ENCODE data around the gene CCDC171. TPM values are rescaled to one million over a fixed set of nuclear protein-coding genes. Genes with fewer than 3 reads are reported as not detected.
"Not testable (repeated sequence)": the region's sequence is repeated elsewhere in the genome, so short reads cannot be mapped to it uniquely, and the experiment has no call there.

Gene CCDC171
- total and polyA plus RNA-seq, 3 donors from 2014 or later = 13.2 to 30.2 (median 21.4) TPM

DNA sequence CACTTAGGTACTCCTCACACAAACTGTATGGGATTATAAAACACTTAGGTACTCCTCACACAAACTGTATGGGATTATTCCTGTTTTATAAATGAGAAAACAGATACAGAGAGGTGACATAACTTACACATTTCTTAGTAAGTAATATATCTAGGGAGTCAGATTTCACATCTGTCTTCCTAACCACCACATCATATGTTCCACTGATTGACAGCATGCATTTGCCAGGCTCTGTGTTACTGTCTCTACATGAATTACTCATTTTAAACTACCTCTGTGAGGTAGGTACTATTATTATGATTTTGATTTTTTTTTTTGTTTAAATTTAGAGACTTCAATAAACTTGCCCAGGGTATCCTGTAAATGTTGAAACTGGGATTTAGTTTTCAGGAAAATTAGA lies 232.7 kb downstream of the CCDC171 start:
- no peak for TF ChIP-seq CTCF (IDR thresholded peaks at IDR 0.05)

GRCh38 chr9:15786616-15787015 lies 233.8 kb downstream of the CCDC171 start:
- intact Hi-C loops (cut with DNase I; ENCODE audit: low total_unique reads) = no loop called here
- Histone ChIP-seq H3K4me3 (no peak overlapping the region), H3K36me3 (ENCODE audit: low read depth, missing control alignments) (no peaks in the 10 kb centered on the region), H3K27ac (no peak overlapping the region), H3K9me3 (no peaks in the 10 kb centered on the region), H3K4me1 (no peaks in the 10 kb centered on the region), H3K27me3 (no peaks in the 10 kb centered on the region)
- WGBS, 2 donors = 70 to 84% methylated on average over 3 of the region's 3 CpGs
- TF ChIP-seq CTCF (IDR thresholded peaks at IDR 0.05) (no peak), POLR2A (IDR thresholded peaks at IDR 0.05) (no peak)
- no peak for DNase-seq

More for the DNA sequence above, 232.7 kb downstream of the CCDC171 start:
- Histone ChIP-seq H3K27me3 (no peaks in the 10 kb centered on the region), H3K27ac (no peak overlapping the region), H3K36me3 (ENCODE audit: low read depth, missing control alignments) (no peaks in the 10 kb centered on the region), H3K4me3 (no peak overlapping the region), H3K4me1 (no peaks in the 10 kb centered on the region), H3K9me3 (no peaks in the 10 kb centered on the region)
- intact Hi-C loops (cut with DNase I; ENCODE audit: low total_unique reads) = no loop called here
- DNase-seq = no peak

GRCh38 chr9:15810219-15810899 lies 257.5 kb downstream of the CCDC171 start:
- H3K27ac ChIP-seq; H3K36me3 ChIP-seq (ENCODE audit: low read depth, missing control alignments); H3K9me3 ChIP-seq; H3K4me3 ChIP-seq; DNase-seq; intact Hi-C loops (cut with DNase I; ENCODE audit: low total_unique reads); H3K4me1 ChIP-seq; H3K27me3 ChIP-seq: not testable (repeated sequence)
- 73 to 85% methylated on average over 7 to 16 of the region's 34 CpGs for WGBS, 2 donors

DNA sequence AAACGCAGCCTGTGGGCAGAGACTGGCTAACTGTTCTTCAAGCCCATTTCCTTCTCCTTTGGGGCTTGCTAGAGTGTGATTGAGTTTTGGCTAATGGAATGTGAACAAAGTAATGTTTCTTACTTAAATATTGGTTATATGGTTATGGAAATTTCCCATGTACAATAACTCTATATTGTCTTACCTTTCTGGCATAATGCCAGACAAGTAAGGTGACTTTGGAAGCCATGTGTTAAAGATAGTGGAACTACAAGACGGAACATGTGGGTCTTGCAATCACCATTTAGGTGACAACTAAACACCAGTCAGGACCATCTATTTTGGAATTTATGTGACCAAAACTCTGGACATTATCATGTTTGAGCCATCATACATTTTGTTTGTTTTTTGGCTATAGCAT lies 260.2 kb downstream of the CCDC171 start:
- Histone ChIP-seq H3K27me3 (no peaks in the 10 kb centered on the region), H3K27ac (no peak overlapping the region), H3K4me1 (no peaks in the 10 kb centered on the region), H3K4me3 (no peak overlapping the region), H3K9me3 (no peaks in the 10 kb centered on the region), H3K36me3 (ENCODE audit: low read depth, missing control alignments) (no peaks in the 10 kb centered on the region)
- 80 to 93% methylated on average over 2 of the region's 2 CpGs for WGBS, 2 donors
- DNase-seq = no peak
- intact Hi-C loops (cut with DNase I; ENCODE audit: low total_unique reads) = no loop called here
- TF ChIP-seq CTCF (IDR thresholded peaks at IDR 0.05) = no peak

GRCh38 chr9:15824310-15824709 lies 271.5 kb downstream of the CCDC171 start:
- intact Hi-C loops (cut with DNase I; ENCODE audit: low total_unique reads) = no loop called here
- H3K4me1 ChIP-seq = no peaks in the 10 kb centered on the region
- no peak overlapping the region for H3K27ac ChIP-seq
- WGBS, 2 donors = 89 to 91% methylated on average over 4 of the region's 4 CpGs
- H3K36me3 ChIP-seq (ENCODE audit: low read depth, missing control alignments) = no peaks in the 10 kb centered on the region
- no peak for DNase-seq
- H3K27me3 ChIP-seq = no peaks in the 10 kb centered on the region
- no peak overlapping the region for H3K4me3 ChIP-seq
- no peaks in the 10 kb centered on the region for H3K9me3 ChIP-seq
- TF ChIP-seq CTCF (IDR thresholded peaks at IDR 0.05) (no peak), POLR2A (IDR thresholded peaks at IDR 0.05) (no peak)
